ENCODE data around the gene TP53I11. TPM values are rescaled to one million over a fixed set of nuclear protein-coding genes. Genes with fewer than 3 reads are reported as not detected.

Gene TP53I11
- total and polyA plus RNA-seq, 10 donors = 10.2 to 169 (median 96.2) TPM

DNA sequence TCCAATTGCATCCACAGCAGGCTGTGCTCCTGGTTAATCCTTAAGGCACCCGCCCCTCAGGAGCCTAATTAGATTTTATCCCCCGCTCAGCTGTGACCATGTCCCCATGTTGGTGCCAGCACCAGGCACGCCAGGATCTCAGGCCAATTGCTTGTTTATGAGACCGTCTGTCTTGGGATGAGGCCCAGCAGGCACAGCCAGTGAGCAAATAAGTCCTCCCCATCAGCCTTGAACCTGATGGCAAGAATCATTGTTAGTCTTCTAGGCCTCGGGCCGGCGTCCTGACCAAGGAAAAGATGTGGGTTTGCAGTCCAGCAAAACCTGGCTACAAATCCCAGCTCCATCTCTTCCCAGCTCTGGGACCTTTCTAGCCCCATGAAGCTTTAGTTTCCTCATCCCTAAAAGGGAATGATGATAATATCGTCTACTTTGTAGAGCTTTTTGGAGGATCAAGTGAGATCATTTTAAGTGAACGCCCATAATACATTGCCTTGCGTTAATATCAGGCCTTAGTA is 57.3 kb downstream of the TP53I11 start:
- TF ChIP-seq POLR2AphosphoS5 (IDR thresholded peaks at IDR 0.05) = no peak
- no peak for TF ChIP-seq POLR2A (IDR thresholded peaks at IDR 0.05)
- TF ChIP-seq, protein P1, sequence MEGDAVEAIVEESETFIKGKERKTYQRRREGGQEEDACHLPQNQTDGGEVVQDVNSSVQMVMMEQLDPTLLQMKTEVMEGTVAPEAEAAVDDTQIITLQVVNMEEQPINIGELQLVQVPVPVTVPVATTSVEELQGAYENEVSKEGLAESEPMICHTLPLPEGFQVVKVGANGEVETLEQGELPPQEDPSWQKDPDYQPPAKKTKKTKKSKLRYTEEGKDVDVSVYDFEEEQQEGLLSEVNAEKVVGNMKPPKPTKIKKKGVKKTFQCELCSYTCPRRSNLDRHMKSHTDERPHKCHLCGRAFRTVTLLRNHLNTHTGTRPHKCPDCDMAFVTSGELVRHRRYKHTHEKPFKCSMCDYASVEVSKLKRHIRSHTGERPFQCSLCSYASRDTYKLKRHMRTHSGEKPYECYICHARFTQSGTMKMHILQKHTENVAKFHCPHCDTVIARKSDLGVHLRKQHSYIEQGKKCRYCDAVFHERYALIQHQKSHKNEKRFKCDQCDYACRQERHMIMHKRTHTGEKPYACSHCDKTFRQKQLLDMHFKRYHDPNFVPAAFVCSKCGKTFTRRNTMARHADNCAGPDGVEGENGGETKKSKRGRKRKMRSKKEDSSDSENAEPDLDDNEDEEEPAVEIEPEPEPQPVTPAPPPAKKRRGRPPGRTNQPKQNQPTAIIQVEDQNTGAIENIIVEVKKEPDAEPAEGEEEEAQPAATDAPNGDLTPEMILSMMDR (IDR thresholded peaks at IDR 0.05 in 8 of 11, conservative IDR thresholded peaks at IDR 0.05 in 3 of 11) = no peak
- H3K9me3 ChIP-seq = peaks cover 0 to 1% (median 0%) of the 10 kb centered on the region in 8 donors
- peaks cover 0 to 17% (median 9%) of the 10 kb centered on the region in 6 donors for H3K4me1 ChIP-seq
- WGBS, 5 donors = 77 to 90% (median 84%) methylated on average over 10 of the region's 10 CpGs
- H3K27me3 ChIP-seq (replicated peaks in 1 of 7) = peaks cover 0 to 20% (median 0%) of the 10 kb centered on the region in 7 donors
- H3K27ac ChIP-seq = no peak overlapping the region
- no peak overlapping the region for H3K4me3 ChIP-seq
- no peaks in the 10 kb centered on the region for H3K36me3 ChIP-seq
- no peak for DNase-seq
- intact Hi-C loops (cut with DNase I; ENCODE audit: low total_unique reads) = loop anchor here (5.0 kb wide), 1 partner anchor 166 kb away; the partner anchor contains the start of gene TSPAN18

DNA sequence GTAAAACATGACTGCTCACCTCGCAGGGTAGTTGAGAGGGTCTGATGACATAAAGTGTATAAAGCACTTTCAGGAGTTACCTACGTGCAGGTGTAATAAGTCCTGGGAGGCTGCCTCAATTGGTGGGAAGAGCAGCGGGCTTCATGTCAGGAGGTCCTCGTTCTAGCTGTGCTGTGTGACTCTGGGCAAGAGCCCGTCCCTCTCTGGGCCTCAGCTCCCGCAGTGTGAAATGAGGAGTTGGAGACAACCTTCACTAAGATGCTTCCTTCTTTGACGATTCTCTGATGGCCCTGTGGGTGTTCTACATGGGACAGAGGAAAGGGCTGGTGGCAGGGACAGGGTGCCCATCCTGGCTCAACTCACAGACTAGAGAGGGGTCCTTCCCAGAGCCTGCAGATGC is 57.8 kb downstream of the TP53I11 start:
- intact Hi-C loops (cut with DNase I; ENCODE audit: low total_unique reads) = loop anchor here (5.0 kb wide), 1 partner anchor 166 kb away; the partner anchor contains the start of gene TSPAN18
- WGBS, 5 donors = 81 to 93% (median 89%) methylated on average over 6 to 7 of the region's 7 CpGs
- no peaks in the 10 kb centered on the region for H3K36me3 ChIP-seq
- H3K4me1 ChIP-seq = peaks cover 0 to 17% (median 9%) of the 10 kb centered on the region in 6 donors
- DNase-seq = no peak
- H3K9me3 ChIP-seq = no peaks in the 10 kb centered on the region
- H3K27ac ChIP-seq = no peak overlapping the region
- TF ChIP-seq POLR2AphosphoS5 (IDR thresholded peaks at IDR 0.05) (no peak), POLR2A (IDR thresholded peaks at IDR 0.05) (no peak)
- H3K27me3 ChIP-seq (replicated peaks in 1 of 7) = peaks cover 0 to 20% (median 0%) of the 10 kb centered on the region in 7 donors
- H3K4me3 ChIP-seq = no peak overlapping the region

DNA sequence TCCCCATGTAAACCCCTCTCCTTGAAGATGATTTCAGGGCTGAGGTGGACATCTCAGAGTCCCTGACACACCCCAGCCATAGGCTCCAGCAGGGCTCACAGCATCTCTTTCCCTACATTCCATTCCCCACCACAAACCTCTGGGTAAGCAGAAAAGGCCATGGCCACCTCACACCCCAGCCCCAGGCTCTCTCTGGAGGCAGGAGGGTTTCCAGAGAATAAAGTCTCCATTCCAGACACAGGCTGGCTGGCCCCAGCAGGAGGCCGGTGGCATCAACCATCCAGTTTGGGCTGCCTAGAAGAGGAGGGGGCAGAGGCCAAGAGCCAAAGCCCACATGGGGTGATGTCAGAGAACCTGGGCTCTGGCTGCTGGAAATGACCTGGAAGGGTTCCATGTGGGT is 61.4 kb downstream of the TP53I11 start:
- TF ChIP-seq POLR2A (IDR thresholded peaks at IDR 0.05) (no peak), POLR2AphosphoS5 (IDR thresholded peaks at IDR 0.05) (no peak)
- TF ChIP-seq, protein P1 (IDR thresholded peaks at IDR 0.05 in 8 of 11, conservative IDR thresholded peaks at IDR 0.05 in 3 of 11) = no peak
- intact Hi-C loops (cut with DNase I; ENCODE audit: low total_unique reads) = no loop called here

DNA sequence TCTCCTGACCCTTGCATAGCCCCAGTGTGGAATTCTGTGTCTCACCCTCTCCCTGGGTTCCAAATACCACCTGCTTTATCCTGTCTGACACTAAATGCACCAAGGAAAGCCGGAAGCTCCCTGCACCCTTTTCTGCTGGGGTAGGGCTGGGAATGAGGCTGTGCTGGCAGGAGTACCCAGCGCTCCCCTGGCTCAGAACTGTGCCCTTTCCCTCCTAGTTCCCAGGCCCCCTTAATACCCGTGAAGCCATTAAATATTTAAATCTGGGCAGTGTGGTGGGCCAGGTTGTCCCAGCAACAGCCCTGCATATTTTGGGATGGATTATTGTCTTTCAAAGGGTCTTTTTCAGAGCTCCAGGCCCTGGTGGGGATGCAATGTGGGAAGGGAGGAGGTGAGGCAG is 63.0 kb downstream of the TP53I11 start:
- H3K27me3 ChIP-seq (replicated peaks in 1 of 7) = no peaks in the 10 kb centered on the region
- WGBS, 5 donors = 86 to 96% (median 90%) methylated on average over 3 of the region's 3 CpGs
- TF ChIP-seq, protein P1 (IDR thresholded peaks at IDR 0.05 in 8 of 11, conservative IDR thresholded peaks at IDR 0.05 in 3 of 11) = no peak
- no peak for TF ChIP-seq POLR2A (IDR thresholded peaks at IDR 0.05)
- no peak for TF ChIP-seq POLR2AphosphoS5 (IDR thresholded peaks at IDR 0.05)
- intact Hi-C loops (cut with DNase I; ENCODE audit: low total_unique reads) = no loop called here
- H3K4me1 ChIP-seq = peaks cover 0 to 14% (median 3%) of the 10 kb centered on the region in 6 donors
- DNase-seq = no peak
- no peaks in the 10 kb centered on the region for H3K9me3 ChIP-seq
- H3K27ac ChIP-seq = no peak overlapping the region
- no peak overlapping the region for H3K4me3 ChIP-seq
- H3K36me3 ChIP-seq = no peaks in the 10 kb centered on the region

More for the DNA sequence above, 61.4 kb downstream of the TP53I11 start:
- no peaks in the 10 kb centered on the region for H3K36me3 ChIP-seq
- no peak overlapping the region for H3K27ac ChIP-seq
- peaks cover 0 to 26% (median 10%) of the 10 kb centered on the region in 6 donors for H3K4me1 ChIP-seq
- no peak for DNase-seq
- H3K9me3 ChIP-seq = no peaks in the 10 kb centered on the region
- H3K4me3 ChIP-seq = no peak overlapping the region
- WGBS, 5 donors = 80 to 100% (median 95%) methylated on average over 1 of the region's 1 CpG
- peaks cover 0 to 5% (median 0%) of the 10 kb centered on the region in 7 donors for H3K27me3 ChIP-seq (replicated peaks in 1 of 7)

All from spleen (tissue), 11 donors.